ENCODE data around the gene ALPL.

The ALPL gene

GRCh38 chr1:21489146-21489545 is 20.1 kb upstream of the ALPL start:
- TF ChIP-seq CTCF (IDR thresholded peaks at IDR 0.05; ENCODE audit: control insufficient read depth, insufficient read depth, low read depth, low read length, missing control alignments), result no peak
- H3K4me3 ChIP-seq (ENCODE audit: control insufficient read depth, low read depth, low read length), result no peak overlapping the region
- DNase-seq (ENCODE audit: low read depth), result no peak

GRCh38 chr1:21490774-21491487 is 18.3 kb upstream of the ALPL start:
- TF ChIP-seq CTCF (IDR thresholded peaks at IDR 0.05; ENCODE audit: control insufficient read depth, insufficient read depth, low read depth, low read length, missing control alignments), result peak; percentile 91
- peak; percentile 52 for DNase-seq (ENCODE audit: low read depth)
- no peak overlapping the region for H3K4me3 ChIP-seq (ENCODE audit: control insufficient read depth, low read depth, low read length)

- no peak for DNase-seq (ENCODE audit: low read depth)
- no peak overlapping the region for H3K4me3 ChIP-seq (ENCODE audit: control insufficient read depth, low read depth, low read length)
- no peak for TF ChIP-seq CTCF (IDR thresholded peaks at IDR 0.05; ENCODE audit: control insufficient read depth, insufficient read depth, low read depth, low read length, missing control alignments)
Measured at GRCh38 chr1:21491488-21492355, 17.5 kb upstream of the ALPL start.

- no peak overlapping the region for H3K4me3 ChIP-seq (ENCODE audit: control insufficient read depth, low read depth, low read length)
- no peak for TF ChIP-seq CTCF (IDR thresholded peaks at IDR 0.05; ENCODE audit: control insufficient read depth, insufficient read depth, low read depth, low read length, missing control alignments)
- no peak for DNase-seq (ENCODE audit: low read depth)
Measured at GRCh38 chr1:21492356-21492625, 16.9 kb upstream of the ALPL start.

- H3K4me3 ChIP-seq (ENCODE audit: control insufficient read depth, low read depth, low read length), result no peak overlapping the region
- DNase-seq (ENCODE audit: low read depth), result no peak
- no peak for TF ChIP-seq CTCF (IDR thresholded peaks at IDR 0.05; ENCODE audit: control insufficient read depth, insufficient read depth, low read depth, low read length, missing control alignments)
Measured at GRCh38 chr1:21494196-21494595, 15.0 kb upstream of the ALPL start.

GRCh38 chr1:21495225-21495820 is 13.9 kb upstream of the ALPL start:
- DNase-seq (ENCODE audit: low read depth), result no peak
- TF ChIP-seq CTCF (IDR thresholded peaks at IDR 0.05; ENCODE audit: control insufficient read depth, insufficient read depth, low read depth, low read length, missing control alignments), result no peak
- no peak overlapping the region for H3K4me3 ChIP-seq (ENCODE audit: control insufficient read depth, low read depth, low read length)

Data from AG09309 (cell line).